Fibroblast of skin of right biceps (primary cell): Measurements from ENCODE around the gene EPN1.
"Not testable (repeated sequence)": the region's sequence is repeated elsewhere in the genome, so short reads cannot be mapped to it uniquely, and the experiment has no call there.

Experiments
- DNase-seq: peaks from one replicate; pipeline ENCODE4 v3.0.0-alpha.2; 2013

Gene EPN1

DNA sequence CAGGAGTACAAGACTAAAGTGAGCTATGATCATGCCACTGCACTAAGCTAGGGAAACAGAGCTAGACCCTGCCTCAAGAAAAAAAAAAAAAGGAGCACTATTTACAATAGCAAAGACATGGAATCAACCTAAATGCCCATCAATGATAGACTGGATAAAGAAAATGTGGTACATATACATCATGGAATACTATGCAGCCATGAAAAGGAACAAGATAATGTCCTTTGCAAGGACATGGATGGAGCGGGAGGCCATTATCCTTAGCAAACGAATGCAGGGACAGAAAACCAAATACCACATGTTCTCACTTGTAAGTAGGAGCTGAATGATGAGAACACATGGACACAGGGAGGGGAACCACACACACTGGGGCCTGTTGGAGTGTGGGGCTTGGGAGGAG lies 55.4 kb downstream of the EPN1 start:
- not testable (repeated sequence) for DNase-seq

DNA sequence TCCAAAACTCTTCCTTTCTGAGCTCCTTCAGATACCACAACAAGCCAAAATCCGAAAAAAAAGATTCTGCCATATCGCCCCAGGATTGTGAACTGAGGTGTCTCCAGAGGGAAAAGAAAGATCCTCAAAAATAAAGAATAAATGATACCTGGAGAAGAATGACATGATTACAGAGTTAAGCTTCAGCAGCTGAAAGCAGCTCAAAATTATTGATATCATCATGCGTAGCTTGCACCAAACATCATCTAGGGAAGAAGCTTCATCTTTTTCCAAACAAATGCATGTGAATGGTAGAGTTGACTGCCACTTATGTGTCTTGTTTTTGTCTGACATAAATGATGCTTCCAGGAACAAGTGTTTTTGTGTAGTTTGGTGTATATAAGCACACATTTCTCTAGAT lies 63.3 kb downstream of the EPN1 start, which contains the start of gene NLRP9:
NLRP9 (minus strand) TSS at position 101 of the 400 bp plus-strand sequence; CDS start at position 73, 28 bp downstream.
- DNase-seq = no peak

GRCh38 chr19:55750715-55751114 lies 75.7 kb downstream of the EPN1 start:
- DNase-seq = no peak

GRCh38 chr19:55753401-55753800 lies 78.4 kb downstream of the EPN1 start:
- DNase-seq = no peak

DNA sequence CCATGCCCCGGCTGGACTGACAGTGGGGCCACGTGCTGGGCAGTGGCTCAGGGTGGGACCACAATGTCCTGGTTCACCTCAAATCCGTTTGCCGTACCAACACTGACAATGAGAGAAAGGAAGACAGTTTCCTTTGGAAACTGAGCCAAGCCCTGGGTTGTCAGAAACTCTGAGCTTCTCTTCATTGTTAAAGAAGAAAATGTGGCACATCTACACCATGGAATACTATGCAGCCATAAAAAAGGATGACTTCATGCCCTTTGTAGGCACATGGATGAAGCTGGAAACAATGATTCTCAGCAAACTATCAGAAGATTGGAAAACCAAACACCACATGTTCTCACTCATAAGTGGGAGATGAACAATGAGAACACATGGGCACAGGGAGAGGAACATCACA lies 81.8 kb downstream of the EPN1 start:
- DNase-seq = not testable (repeated sequence)

GRCh38 chr19:55758797-55759196 lies 83.8 kb downstream of the EPN1 start, which contains the start of gene RFPL4A:
TSS of gene RFPL4A (plus strand) at chr19:55759097. CDS start at chr19:55761801, 2,704 bp downstream.
- not testable (repeated sequence) for DNase-seq
